Upper lobe of left lung (tissue), 6 donors: ENCODE results near the gene UHRF1. TPM values are rescaled to one million over a fixed set of nuclear protein-coding genes. Genes with fewer than 3 reads are reported as not detected.
A peak's percentile ranks its signal among the peaks of the same experiment; 100 is the strongest.

Experiments
- ATAC-seq, 2 donors: fragments of 200-7000 bp; cut with Tn5 transposase; one replicate each; pipeline ENCODE4 v1.9.1; 2022; ENCODE audit warnings: mild to moderate bottlenecking in 2 of 2, moderate library complexity in 2 of 2; ENCODE audit not compliant: low FRiP score in 2 of 2
- DNase-seq, 2 donors: peaks; one replicate each; pipeline ENCODE4 v3.0.0-alpha.2; 2019 to 2020
- H3K27ac ChIP-seq, 4 donors: fragments of 200-600 bp; sonication (generic); one replicate each; pipeline ENCODE4 v1.5.1; 2016 to 2019
- H3K27me3 ChIP-seq, 4 donors: fragments of 200-600 bp; sonication (generic); one replicate each; pipeline ENCODE4 v1.5.1; 2017 to 2019
- H3K36me3 ChIP-seq, 4 donors: fragments of 200-600 bp; sonication (generic); one replicate each; pipeline ENCODE4 v1.5.1; 2016 to 2019
- H3K4me1 ChIP-seq, 4 donors: fragments of 200-600 bp; sonication (generic); one replicate each; pipeline ENCODE4 v1.5.1; 2018 to 2019
- H3K4me3 ChIP-seq, 4 donors: fragments of 200-600 bp; sonication (generic); one replicate each; pipeline ENCODE4 v1.5.1; 2017 to 2019; ENCODE audit warnings: mild to moderate bottlenecking in 2 of 4, moderate library complexity in 1 of 4
- H3K9me3 ChIP-seq, 4 donors: fragments of 200-600 bp; sonication (generic); one replicate each; pipeline ENCODE4 v1.5.1; 2018 to 2019
- EP300 ChIP-seq, 4 donors: sonication (generic); formaldehyde crosslinking; IDR thresholded peaks; one replicate each; pipeline ENCODE4 v1.5.1; 2017; ENCODE audit warnings: antibody characterized with exemption in 4 of 4, control low read depth in 2 of 4
- POLR2A ChIP-seq, 4 donors: fragments of 450-650 bp; IDR thresholded peaks; one replicate each; pipeline ENCODE4 v1.5.1; 2016 to 2017; ENCODE audit warnings: antibody characterized with exemption in 4 of 4, mild to moderate bottlenecking in 2 of 4
- POLR2AphosphoS5 ChIP-seq, 2 donors: sonication (generic); formaldehyde crosslinking; IDR thresholded peaks; one replicate each; pipeline ENCODE4 v1.5.1; 2017; ENCODE audit warnings: antibody characterized with exemption in 2 of 2
- WGBS, 2 donors: methylation state at CpG; one replicate each; pipeline ENCODE4 v1.1.5; 2017 to 2018; 5-methylcytosine and 5-hydroxymethylcytosine counted together
- total RNA-seq, 6 donors: library from RNA; depleted of rRNA in 4 of 6; stranded (reverse); fragments of >200 nt in 4 of 6; gene quantifications; one replicate each; pipeline versions ENCODE4 v1.1.0 to v1.2.1, GENCODE V29; 2016 to 2021
- TF ChIP-seq, protein P1 (sequence below), 6 experiments: fragments of 450-650 bp in 4 of 6; fragments of 200-600 bp in 2 of 6; sonication (generic) in 2 of 6; IDR thresholded peaks; one replicate each; pipeline ENCODE4 v1.5.1; 2016 to 2019; ENCODE audit warnings: antibody characterized with exemption in 6 of 6
- donor health status: DM: no; HTN: no; CAD: no; lungs with moderate emphysema.
- donor health status: DM: no; HTN: yes; CAD: no; lungs with severe emphysema.

Gene UHRF1
- total RNA-seq, 6 donors from 2014 or later = 1.0 to 5.1 (median 2.3) TPM

DNA sequence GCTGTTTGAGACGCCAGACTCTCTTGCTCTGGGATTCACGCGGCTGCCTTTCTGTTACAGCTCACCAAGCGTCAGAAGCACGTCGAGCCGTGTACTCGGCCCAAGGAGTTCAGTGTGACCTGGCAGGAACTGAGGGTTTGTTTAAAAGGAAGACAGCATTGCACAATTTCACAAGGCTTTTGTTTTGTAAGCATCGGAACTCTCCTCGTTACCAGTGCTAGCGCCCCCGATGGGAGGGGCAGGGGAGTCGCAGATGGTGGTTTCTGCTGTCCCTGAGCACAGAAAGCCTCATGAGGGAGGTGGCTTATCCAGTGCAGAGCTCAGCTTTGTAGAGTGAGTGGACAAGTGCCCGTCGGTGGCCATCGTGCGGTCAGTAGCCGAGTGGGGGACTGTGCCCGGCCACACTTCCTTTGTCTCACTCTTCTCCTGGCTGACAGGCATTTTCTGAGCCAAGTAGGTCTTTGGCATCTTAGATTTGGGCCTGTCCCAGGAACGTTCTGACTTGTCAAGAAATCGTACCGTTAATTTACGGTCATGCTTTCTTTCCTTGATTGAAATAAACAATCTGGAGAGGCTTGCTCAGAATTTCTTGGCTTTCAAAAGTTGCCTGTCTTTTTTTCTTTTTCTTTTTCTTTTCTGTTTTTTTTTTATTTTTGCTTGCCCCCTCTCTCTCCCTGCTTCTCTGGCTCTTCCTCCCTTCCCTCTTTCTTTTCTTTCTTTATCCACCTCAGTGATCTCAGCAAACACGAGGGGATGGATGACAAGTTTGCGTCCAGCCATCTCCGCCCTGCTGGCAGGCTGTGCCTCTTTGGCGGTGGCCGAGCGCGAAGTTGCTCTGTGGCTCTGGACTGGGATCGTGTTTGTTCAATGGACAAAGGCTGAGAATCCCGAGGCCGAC lies 67.3 kb downstream of the UHRF1 start:
- DNase-seq = peak; percentile 73 to 91
- peak overlapping the region; percentile 83 to 90 (median 88) for H3K27ac ChIP-seq
- H3K27me3 ChIP-seq = no peaks in the 10 kb centered on the region
- 28 to 30% methylated on average over 25 to 33 of the region's 33 CpGs for WGBS, 2 donors
- peaks cover 67 to 82% (median 68%) of the 10 kb centered on the region in 4 donors for H3K4me1 ChIP-seq
- no peaks in the 10 kb centered on the region for H3K9me3 ChIP-seq
- TF ChIP-seq EP300 (IDR thresholded peaks at IDR 0.05) (peak in 2 of 4 donors; percentile 64 to 73), POLR2AphosphoS5 (IDR thresholded peaks at IDR 0.05) (peak; percentile 92 to 96), POLR2A (IDR thresholded peaks at IDR 0.05) (peak in 3 of 4 donors; percentile 31 to 73 (median 66))
- TF ChIP-seq, protein P1, sequence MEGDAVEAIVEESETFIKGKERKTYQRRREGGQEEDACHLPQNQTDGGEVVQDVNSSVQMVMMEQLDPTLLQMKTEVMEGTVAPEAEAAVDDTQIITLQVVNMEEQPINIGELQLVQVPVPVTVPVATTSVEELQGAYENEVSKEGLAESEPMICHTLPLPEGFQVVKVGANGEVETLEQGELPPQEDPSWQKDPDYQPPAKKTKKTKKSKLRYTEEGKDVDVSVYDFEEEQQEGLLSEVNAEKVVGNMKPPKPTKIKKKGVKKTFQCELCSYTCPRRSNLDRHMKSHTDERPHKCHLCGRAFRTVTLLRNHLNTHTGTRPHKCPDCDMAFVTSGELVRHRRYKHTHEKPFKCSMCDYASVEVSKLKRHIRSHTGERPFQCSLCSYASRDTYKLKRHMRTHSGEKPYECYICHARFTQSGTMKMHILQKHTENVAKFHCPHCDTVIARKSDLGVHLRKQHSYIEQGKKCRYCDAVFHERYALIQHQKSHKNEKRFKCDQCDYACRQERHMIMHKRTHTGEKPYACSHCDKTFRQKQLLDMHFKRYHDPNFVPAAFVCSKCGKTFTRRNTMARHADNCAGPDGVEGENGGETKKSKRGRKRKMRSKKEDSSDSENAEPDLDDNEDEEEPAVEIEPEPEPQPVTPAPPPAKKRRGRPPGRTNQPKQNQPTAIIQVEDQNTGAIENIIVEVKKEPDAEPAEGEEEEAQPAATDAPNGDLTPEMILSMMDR (IDR thresholded peaks at IDR 0.05) = peak; percentile 40 to 67 (median 59)
- H3K4me3 ChIP-seq = peak overlapping the region in 2 of 4 donors; percentile 12 to 20
- no peaks in the 10 kb centered on the region for H3K36me3 ChIP-seq
- peak; percentile 89 to 92 for ATAC-seq

GRCh38 chr19:4977299-4978174 lies 68.2 kb downstream of the UHRF1 start:
- H3K27ac ChIP-seq = peak overlapping the region; percentile 83 to 90 (median 88)
- H3K36me3 ChIP-seq = no peaks in the 10 kb centered on the region
- peak in 1 of 2 donors; percentile 78 for DNase-seq
- WGBS, 2 donors = 62% methylated on average over 27 of the region's 36 CpGs; no CpG with 5 or more reads in 1 of the 2 donors
- TF ChIP-seq POLR2A (IDR thresholded peaks at IDR 0.05) = no peak
- TF ChIP-seq POLR2AphosphoS5 (IDR thresholded peaks at IDR 0.05) = peak in 1 of 2 donors; percentile 39
- H3K27me3 ChIP-seq = no peaks in the 10 kb centered on the region
- peak overlapping the region in 1 of 4 donors; percentile 12 for H3K4me3 ChIP-seq
- no peaks in the 10 kb centered on the region for H3K9me3 ChIP-seq
- H3K4me1 ChIP-seq = peaks cover 62 to 73% (median 65%) of the 10 kb centered on the region in 4 donors
- ATAC-seq = peak in 1 of 2 donors; percentile 62

- no peaks in the 10 kb centered on the region for H3K9me3 ChIP-seq
- no peaks in the 10 kb centered on the region for H3K27me3 ChIP-seq
- H3K4me1 ChIP-seq = peaks cover 64 to 72% (median 69%) of the 10 kb centered on the region in 4 donors
- TF ChIP-seq POLR2A (IDR thresholded peaks at IDR 0.05) = no peak
- TF ChIP-seq POLR2AphosphoS5 (IDR thresholded peaks at IDR 0.05) = no peak
- TF ChIP-seq, protein P1 (IDR thresholded peaks at IDR 0.05) = no peak
- no peak for TF ChIP-seq EP300 (IDR thresholded peaks at IDR 0.05)
- DNase-seq = peak in 1 of 2 donors; percentile 32
- H3K27ac ChIP-seq = peak overlapping the region in 3 of 4 donors; percentile 19 to 57 (median 27)
- H3K4me3 ChIP-seq = no peak overlapping the region
- WGBS, 2 donors = 56 to 60% methylated on average over 8 of the region's 8 CpGs
- no peak for ATAC-seq
- H3K36me3 ChIP-seq = no peaks in the 10 kb centered on the region
Observed at GRCh38 chr19:4979211-4979807, 70.0 kb downstream of the UHRF1 start.

DNA sequence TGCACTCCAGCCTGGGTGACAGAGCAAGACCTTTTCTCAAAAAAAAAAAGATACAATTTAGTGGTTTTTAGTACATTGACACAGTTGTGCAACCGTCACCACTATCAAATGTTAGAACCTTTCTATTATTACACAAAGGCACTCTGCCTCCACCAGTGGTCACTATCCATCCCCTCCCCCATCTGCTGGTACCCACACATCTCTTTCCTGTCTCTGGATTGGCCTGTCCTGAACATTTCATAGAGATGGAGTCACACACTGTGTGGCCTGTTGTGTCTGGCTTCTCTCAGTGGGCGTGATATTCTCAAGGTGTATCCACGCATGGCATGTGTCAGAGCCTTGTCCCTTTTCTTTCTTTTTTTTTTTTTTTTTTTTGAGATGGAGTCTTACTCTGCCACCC lies 70.8 kb downstream of the UHRF1 start:
- ATAC-seq (no peak), DNase-seq (no peak)
- Histone ChIP-seq H3K9me3 (no peaks in the 10 kb centered on the region), H3K27ac (no peak overlapping the region), H3K36me3 (no peaks in the 10 kb centered on the region), H3K4me3 (no peak overlapping the region), H3K4me1 (peaks cover 64 to 72% (median 68%) of the 10 kb centered on the region in 4 donors), H3K27me3 (no peaks in the 10 kb centered on the region)
- TF ChIP-seq, protein P1 (IDR thresholded peaks at IDR 0.05) = no peak
- no peak for TF ChIP-seq POLR2A (IDR thresholded peaks at IDR 0.05)
- no peak for TF ChIP-seq EP300 (IDR thresholded peaks at IDR 0.05)
- WGBS, 2 donors = 68 to 83% methylated on average over 3 of the region's 3 CpGs
